Eye (tissue), 1 donor: ENCODE results near the gene FATE1.

Experiments
- DNase-seq: peaks from one replicate; pipeline ENCODE4 v3.0.0-alpha.2; 2015

Gene FATE1

GRCh38 chrX:151704041-151704663 lies 11.7 kb upstream of the FATE1 start:
- DNase-seq = no peak

GRCh38 chrX:151708821-151709220 lies 7.0 kb upstream of the FATE1 start:
- no peak for DNase-seq

GRCh38 chrX:151710457-151710856 lies 5.4 kb upstream of the FATE1 start:
- DNase-seq = no peak

GRCh38 chrX:151711154-151711553 lies 4.7 kb upstream of the FATE1 start:
- DNase-seq = no peak

- no peak for DNase-seq
Measured at GRCh38 chrX:151711787-151712186, 4.0 kb upstream of the FATE1 start.

GRCh38 chrX:151712253-151712652 lies 3.6 kb upstream of the FATE1 start:
- no peak for DNase-seq

- DNase-seq = no peak
Measured at GRCh38 chrX:151713849-151714248, 2.0 kb upstream of the FATE1 start.

- DNase-seq = no peak
Measured at GRCh38 chrX:151714362-151714761, 1.5 kb upstream of the FATE1 start.

- peak; percentile 60 for DNase-seq
Measured at GRCh38 chrX:151722241-151722846, 6.5 kb downstream of the FATE1 start.

- DNase-seq = no peak
Measured at GRCh38 chrX:151723156-151723760, 7.4 kb downstream of the FATE1 start.

GRCh38 chrX:151724563-151725337 lies 8.9 kb downstream of the FATE1 start:
- no peak for DNase-seq

GRCh38 chrX:151725338-151725614 lies 9.4 kb downstream of the FATE1 start:
- no peak for DNase-seq

GRCh38 chrX:151726751-151727150 lies 10.9 kb downstream of the FATE1 start:
- DNase-seq = no peak

GRCh38 chrX:151727346-151727745 lies 11.5 kb downstream of the FATE1 start:
- DNase-seq = no peak

- DNase-seq = no peak
Measured at GRCh38 chrX:151729056-151729725, 13.4 kb downstream of the FATE1 start.

- DNase-seq = no peak
Measured at GRCh38 chrX:151734446-151734845, 18.6 kb downstream of the FATE1 start, which contains the start of gene CNGA2. TSS of gene CNGA2 (plus strand) at chrX:151734746. CDS start at chrX:151738484, 3,738 bp downstream.

GRCh38 chrX:151735219-151735618 lies 19.4 kb downstream of the FATE1 start:
- DNase-seq = no peak

- DNase-seq = no peak
Measured at GRCh38 chrX:151736685-151737084, 20.9 kb downstream of the FATE1 start.

- DNase-seq = no peak
Measured at GRCh38 chrX:151737494-151737893, 21.7 kb downstream of the FATE1 start.

- DNase-seq = no peak
Measured at GRCh38 chrX:151738751-151739150, 22.9 kb downstream of the FATE1 start.

- DNase-seq = no peak
Measured at GRCh38 chrX:151741606-151742005, 25.8 kb downstream of the FATE1 start.

GRCh38 chrX:151742311-151742710 lies 26.5 kb downstream of the FATE1 start:
- DNase-seq = no peak
